ENCODE results near the gene RCE1.

Gene RCE1

DNA sequence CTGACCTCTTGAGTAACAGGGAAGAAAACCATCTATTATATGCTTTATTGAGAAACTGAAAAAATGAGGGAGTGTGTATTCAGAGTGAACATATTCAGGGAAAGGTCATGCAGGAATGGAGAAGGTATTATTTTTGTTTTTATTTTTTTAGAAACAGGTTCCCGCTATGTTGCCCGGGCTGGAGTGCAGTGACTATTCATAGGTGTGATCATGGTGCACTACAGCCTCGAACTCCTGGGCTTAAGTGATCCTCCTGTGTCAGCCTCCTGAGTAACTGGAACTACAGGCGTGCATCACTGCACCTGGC lies 8.7 kb upstream of the RCE1 start:
- H3K4me3 ChIP-seq (ENCODE audit: low read depth, low read length) = no peak overlapping the region
- H3K36me3 ChIP-seq (replicated peaks) = peaks cover 2% of the 10 kb centered on the region
- no peak overlapping the region for H3K27ac ChIP-seq
- no peak for DNase-seq
- in situ Hi-C loops (cut with HindIII; ENCODE audit: low pct_ligation_motif_present, low sequenced_read_pairs) = no loop called here
- H3K27me3 ChIP-seq (replicated peaks) = no peaks in the 10 kb centered on the region
- TF ChIP-seq, protein P1, sequence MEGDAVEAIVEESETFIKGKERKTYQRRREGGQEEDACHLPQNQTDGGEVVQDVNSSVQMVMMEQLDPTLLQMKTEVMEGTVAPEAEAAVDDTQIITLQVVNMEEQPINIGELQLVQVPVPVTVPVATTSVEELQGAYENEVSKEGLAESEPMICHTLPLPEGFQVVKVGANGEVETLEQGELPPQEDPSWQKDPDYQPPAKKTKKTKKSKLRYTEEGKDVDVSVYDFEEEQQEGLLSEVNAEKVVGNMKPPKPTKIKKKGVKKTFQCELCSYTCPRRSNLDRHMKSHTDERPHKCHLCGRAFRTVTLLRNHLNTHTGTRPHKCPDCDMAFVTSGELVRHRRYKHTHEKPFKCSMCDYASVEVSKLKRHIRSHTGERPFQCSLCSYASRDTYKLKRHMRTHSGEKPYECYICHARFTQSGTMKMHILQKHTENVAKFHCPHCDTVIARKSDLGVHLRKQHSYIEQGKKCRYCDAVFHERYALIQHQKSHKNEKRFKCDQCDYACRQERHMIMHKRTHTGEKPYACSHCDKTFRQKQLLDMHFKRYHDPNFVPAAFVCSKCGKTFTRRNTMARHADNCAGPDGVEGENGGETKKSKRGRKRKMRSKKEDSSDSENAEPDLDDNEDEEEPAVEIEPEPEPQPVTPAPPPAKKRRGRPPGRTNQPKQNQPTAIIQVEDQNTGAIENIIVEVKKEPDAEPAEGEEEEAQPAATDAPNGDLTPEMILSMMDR (IDR thresholded peaks at IDR 0.05; ENCODE audit: low read depth, low read length, missing control alignments) = no peak

DNA sequence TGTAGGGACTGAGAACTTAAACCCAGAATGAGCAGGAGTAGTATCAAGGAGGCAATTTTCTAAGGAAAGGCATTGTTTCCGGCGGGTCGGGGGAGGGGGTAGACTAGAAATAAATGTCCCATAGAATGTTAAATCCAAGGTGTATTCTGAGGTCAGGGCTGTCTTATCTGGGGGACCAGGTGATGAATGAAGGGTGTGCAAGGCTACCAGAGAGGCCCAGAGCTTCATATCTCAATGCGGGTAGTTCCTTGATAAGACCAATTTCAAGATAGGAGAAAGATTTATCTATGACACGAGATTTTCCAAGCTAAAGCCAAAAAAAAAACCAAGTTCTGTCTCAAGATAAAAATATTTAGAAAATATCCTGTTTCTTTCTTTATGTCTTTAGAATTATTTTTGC lies 8.3 kb upstream of the RCE1 start:
- in situ Hi-C loops (cut with HindIII; ENCODE audit: low pct_ligation_motif_present, low sequenced_read_pairs) = no loop called here
- peaks cover 2% of the 10 kb centered on the region for H3K36me3 ChIP-seq (replicated peaks)
- no peaks in the 10 kb centered on the region for H3K27me3 ChIP-seq (replicated peaks)
- no peak overlapping the region for H3K27ac ChIP-seq
- no peak overlapping the region for H3K4me3 ChIP-seq (ENCODE audit: low read depth, low read length)
- TF ChIP-seq, protein P1 (IDR thresholded peaks at IDR 0.05; ENCODE audit: low read depth, low read length, missing control alignments) = no peak
- no peak for DNase-seq

DNA sequence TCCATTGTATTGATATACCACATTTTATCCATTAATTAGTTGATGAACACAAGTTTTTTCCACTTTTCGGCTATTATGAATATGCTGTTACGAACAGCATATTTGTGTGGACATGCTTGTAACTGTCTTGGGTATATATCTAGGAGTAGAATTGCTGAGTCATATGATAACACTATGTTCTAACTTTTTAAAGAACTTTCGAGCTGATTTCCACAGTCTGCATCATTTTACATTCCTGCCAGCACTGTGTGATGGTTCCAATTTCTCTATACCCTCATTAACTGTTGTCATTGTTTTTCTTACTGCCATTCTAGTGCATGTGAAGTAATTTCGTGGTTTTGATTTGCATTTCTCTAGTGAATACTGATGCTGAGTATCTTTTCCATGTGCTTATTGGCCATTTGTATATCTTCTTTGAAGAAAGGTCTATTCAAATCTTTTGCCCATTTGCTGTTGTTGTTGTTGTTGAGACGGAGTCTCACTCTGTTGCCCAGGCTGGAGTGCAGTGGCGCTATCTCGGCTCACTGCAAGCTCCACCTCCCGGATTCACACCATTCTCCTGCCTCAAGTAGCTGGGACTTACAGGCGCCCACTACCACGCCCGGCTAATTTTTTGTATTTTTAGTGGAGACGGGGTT lies 7.4 kb upstream of the RCE1 start:
- TF ChIP-seq, protein P1 (IDR thresholded peaks at IDR 0.05; ENCODE audit: low read depth, low read length, missing control alignments) = no peak
- in situ Hi-C loops (cut with HindIII; ENCODE audit: low pct_ligation_motif_present, low sequenced_read_pairs) = no loop called here
- Histone ChIP-seq H3K27me3 (replicated peaks) (no peaks in the 10 kb centered on the region), H3K4me3 (ENCODE audit: low read depth, low read length) (no peak overlapping the region), H3K27ac (peak overlapping the region; percentile 1), H3K36me3 (replicated peaks) (peaks cover 2% of the 10 kb centered on the region)
- no peak for DNase-seq

DNA sequence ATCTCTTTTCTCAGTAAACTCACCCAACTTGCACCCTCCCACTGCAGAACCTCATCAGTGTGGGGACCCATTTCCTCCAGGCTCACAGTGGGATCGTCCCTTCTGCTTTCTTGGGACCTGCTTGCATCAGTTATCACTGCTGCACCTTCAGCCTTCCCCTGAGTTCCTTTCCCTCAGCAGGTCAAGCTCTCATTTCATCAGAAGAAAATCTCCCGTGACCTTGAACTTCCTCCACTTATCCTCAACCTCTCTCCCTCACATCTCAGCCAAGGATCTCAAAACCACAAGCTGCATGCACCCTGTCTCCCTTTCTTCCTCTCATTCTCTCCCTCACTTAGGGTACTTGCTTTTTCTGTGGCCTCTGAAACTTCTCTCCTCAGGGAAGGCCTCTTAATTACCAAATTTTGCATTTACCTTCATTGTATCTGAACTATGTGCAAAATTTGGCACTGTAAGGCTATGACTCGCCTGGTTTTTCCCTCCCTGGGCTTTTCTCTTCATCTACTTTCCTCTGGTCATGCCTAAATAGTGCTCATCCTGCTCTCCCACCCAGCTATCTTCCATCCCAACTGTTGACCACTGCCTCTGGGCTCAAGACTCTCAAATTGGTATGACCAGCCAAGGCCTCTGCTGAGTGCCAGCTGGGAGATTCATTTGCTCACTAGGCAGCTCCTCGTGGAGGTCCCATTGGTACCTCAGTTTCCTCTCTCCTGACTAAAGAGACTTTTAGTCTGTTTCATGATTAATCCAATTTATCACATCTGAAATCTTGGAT lies 2.7 kb upstream of the RCE1 start:
- peaks cover 7% of the 10 kb centered on the region for H3K36me3 ChIP-seq (replicated peaks)
- in situ Hi-C loops (cut with HindIII; ENCODE audit: low pct_ligation_motif_present, low sequenced_read_pairs) = no loop called here
- TF ChIP-seq, protein P1 (IDR thresholded peaks at IDR 0.05; ENCODE audit: low read depth, low read length, missing control alignments) = no peak
- H3K27ac ChIP-seq = no peak overlapping the region
- no peaks in the 10 kb centered on the region for H3K27me3 ChIP-seq (replicated peaks)
- DNase-seq = no peak
- H3K4me3 ChIP-seq (ENCODE audit: low read depth, low read length) = no peak overlapping the region

DNA sequence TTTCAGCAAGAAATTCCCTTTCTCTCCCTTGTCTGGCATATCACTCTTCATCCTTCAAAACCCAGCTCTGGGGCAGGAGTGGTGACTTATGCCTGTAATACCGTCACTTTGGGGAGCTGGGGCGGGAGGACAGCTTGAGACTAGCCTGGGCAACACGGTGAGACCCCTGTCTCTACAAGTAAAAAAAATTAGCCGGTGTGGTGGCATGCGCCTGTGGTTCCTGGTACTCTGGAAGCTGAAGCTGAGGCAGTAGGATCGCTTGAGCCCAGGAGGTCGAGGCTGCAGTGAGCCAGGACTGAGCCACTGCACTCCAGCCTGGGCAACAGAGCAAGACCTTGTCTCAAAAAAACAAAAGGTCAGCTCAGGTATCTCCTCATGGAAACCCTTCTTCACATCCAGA lies 1.4 kb upstream of the RCE1 start:
- Histone ChIP-seq H3K27me3 (replicated peaks) (no peaks in the 10 kb centered on the region), H3K36me3 (replicated peaks) (peaks cover 18% of the 10 kb centered on the region), H3K27ac (no peak overlapping the region), H3K4me3 (ENCODE audit: low read depth, low read length) (peak overlapping the region; percentile 99)
- no peak for DNase-seq
- TF ChIP-seq, protein P1 (IDR thresholded peaks at IDR 0.05; ENCODE audit: low read depth, low read length, missing control alignments) = no peak
- in situ Hi-C loops (cut with HindIII; ENCODE audit: low pct_ligation_motif_present, low sequenced_read_pairs) = no loop called here

All from brain microvascular endothelial cell (primary cell).